Measurements from ENCODE around the gene PTMA.

DNA sequence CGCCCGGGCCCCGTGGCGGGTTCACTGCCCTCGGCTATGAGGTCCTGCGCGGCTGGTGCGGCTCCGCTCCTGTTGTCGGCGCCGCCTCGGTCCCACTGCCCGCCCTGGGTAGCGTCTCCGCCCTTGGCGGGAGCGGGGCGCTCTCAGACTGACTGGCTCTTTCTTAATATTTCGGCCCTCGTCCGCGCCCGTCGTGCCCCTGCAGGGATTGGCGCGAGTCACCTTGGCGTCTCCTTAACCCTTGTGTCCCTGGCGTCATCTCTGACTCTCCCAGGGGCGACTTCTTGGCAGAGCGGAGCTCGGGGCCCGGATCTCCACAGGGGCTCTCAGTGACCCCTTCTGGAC lies 1.3 kb downstream of the PTMA start:
- TF ChIP-seq EZH2phosphoT487 (IDR thresholded peaks at IDR 0.05) (no peak), EZH2 (IDR thresholded peaks at IDR 0.05) (no peak)
- TF ChIP-seq, protein P1, sequence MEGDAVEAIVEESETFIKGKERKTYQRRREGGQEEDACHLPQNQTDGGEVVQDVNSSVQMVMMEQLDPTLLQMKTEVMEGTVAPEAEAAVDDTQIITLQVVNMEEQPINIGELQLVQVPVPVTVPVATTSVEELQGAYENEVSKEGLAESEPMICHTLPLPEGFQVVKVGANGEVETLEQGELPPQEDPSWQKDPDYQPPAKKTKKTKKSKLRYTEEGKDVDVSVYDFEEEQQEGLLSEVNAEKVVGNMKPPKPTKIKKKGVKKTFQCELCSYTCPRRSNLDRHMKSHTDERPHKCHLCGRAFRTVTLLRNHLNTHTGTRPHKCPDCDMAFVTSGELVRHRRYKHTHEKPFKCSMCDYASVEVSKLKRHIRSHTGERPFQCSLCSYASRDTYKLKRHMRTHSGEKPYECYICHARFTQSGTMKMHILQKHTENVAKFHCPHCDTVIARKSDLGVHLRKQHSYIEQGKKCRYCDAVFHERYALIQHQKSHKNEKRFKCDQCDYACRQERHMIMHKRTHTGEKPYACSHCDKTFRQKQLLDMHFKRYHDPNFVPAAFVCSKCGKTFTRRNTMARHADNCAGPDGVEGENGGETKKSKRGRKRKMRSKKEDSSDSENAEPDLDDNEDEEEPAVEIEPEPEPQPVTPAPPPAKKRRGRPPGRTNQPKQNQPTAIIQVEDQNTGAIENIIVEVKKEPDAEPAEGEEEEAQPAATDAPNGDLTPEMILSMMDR (IDR thresholded peaks at IDR 0.05): no peak
